Measurements from ENCODE around the gene PUM2. TPM values are rescaled to one million over a fixed set of nuclear protein-coding genes. Genes with fewer than 3 reads are reported as not detected.

PUM2 gene
- total and polyA plus RNA-seq, 2 of the 13 experiments (the other 11 are each of a cell fraction or from before 2014, with no cell fraction given) = 69.6 to 69.8 TPM

DNA sequence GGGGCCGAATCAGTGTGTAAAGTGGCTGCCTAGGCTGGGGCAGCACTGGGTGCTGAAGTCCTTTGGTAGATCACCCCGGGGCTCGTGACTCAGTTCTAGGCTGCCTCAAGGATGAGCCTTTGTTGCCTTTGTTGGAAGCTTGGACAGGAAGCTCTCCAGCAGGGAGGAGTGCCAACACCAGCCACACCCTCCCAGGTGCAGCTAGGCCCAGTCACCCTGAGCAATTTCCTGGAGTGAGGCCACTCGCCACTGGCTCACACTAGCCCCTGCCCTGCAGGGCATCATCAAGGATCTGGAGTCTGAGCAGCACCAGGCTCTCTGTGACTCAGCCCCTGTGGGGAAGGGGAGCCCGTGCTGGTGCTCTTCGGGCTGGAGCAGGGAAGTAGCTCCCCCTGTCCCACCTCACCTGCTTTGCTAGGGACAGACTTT is 119.0 kb downstream of the PUM2 start (continued):
- TF ChIP-seq, protein P1, sequence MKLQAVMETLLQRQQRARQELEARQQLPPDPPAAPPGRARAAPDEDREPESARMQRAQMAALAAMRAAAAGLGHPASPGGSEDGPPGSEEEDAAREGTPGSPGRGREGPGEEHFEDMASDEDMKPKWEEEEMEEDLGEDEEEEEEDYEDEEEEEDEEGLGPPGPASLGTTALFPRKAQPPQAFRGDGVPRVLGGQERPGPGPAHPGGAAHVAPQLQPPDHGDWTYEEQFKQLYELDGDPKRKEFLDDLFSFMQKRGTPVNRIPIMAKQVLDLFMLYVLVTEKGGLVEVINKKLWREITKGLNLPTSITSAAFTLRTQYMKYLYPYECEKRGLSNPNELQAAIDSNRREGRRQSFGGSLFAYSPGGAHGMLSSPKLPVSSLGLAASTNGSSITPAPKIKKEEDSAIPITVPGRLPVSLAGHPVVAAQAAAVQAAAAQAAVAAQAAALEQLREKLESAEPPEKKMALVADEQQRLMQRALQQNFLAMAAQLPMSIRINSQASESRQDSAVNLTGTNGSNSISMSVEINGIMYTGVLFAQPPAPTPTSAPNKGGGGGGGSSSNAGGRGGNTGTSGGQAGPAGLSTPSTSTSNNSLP (IDR thresholded peaks at IDR 0.05; ENCODE audit: low read depth, low read length) = no peak
- TF ChIP-seq ZFP62 (CRISPR knock-in tag; IDR thresholded peaks at IDR 0.05) (no peak), DR1 (CRISPR knock-in tag; IDR thresholded peaks at IDR 0.05) (no peak), SMAD1 (CRISPR knock-in tag; IDR thresholded peaks at IDR 0.05; ENCODE audit: borderline replicate concordance, low read depth) (no peak), HHEX (CRISPR knock-in tag; IDR thresholded peaks at IDR 0.05) (no peak), RXRA (CRISPR knock-in tag; IDR thresholded peaks at IDR 0.05) (no peak), ZNF292 (CRISPR knock-in tag; IDR thresholded peaks at IDR 0.05; ENCODE audit: borderline replicate concordance, low read depth) (0 out of 2 replicates have a peak, but pooled peaks have one; percentile 40), ZNF205 (CRISPR knock-in tag; IDR thresholded peaks at IDR 0.05) (no peak), ZNF546 (CRISPR knock-in tag; conservative IDR thresholded peaks at IDR 0.05) (no peak), STAG1 (CRISPR knock-in tag; IDR thresholded peaks at IDR 0.05) (peak; percentile 50), SMARCC2 (IDR thresholded peaks at IDR 0.05) (no peak), ZNF878 (CRISPR knock-in tag; IDR thresholded peaks at IDR 0.05) (no peak), ATF7-NPFF (CRISPR knock-in tag; IDR thresholded peaks at IDR 0.05; ENCODE audit: low read depth) (no peak), PCBP2 (optimal IDR thresholded peaks at IDR 0.05; ENCODE audit: low read depth, low read length, poor library complexity, severe bottlenecking) (no peak), SETDB1 (CRISPR knock-in tag; IDR thresholded peaks at IDR 0.05; ENCODE audit: borderline replicate concordance) (no peak), GABPB1 (CRISPR knock-in tag; IDR thresholded peaks at IDR 0.05) (peak; percentile 23; the same call in 1 of the 2 replicates), DNMT3B (CRISPR knock-in tag; conservative IDR thresholded peaks at IDR 0.05) (no peak), CEBPG (CRISPR knock-in tag; IDR thresholded peaks at IDR 0.05) (no peak), ESRRA (CRISPR knock-in tag; IDR thresholded peaks at IDR 0.05; ENCODE audit: low read depth) (0 out of 2 replicates have a peak, but pooled peaks have one; percentile 22), SAP130 (CRISPR knock-in tag; IDR thresholded peaks at IDR 0.05; ENCODE audit: low read depth) (peak; percentile 25; the same call in 1 of the 2 replicates)
- TF ChIP-seq, protein P2, sequence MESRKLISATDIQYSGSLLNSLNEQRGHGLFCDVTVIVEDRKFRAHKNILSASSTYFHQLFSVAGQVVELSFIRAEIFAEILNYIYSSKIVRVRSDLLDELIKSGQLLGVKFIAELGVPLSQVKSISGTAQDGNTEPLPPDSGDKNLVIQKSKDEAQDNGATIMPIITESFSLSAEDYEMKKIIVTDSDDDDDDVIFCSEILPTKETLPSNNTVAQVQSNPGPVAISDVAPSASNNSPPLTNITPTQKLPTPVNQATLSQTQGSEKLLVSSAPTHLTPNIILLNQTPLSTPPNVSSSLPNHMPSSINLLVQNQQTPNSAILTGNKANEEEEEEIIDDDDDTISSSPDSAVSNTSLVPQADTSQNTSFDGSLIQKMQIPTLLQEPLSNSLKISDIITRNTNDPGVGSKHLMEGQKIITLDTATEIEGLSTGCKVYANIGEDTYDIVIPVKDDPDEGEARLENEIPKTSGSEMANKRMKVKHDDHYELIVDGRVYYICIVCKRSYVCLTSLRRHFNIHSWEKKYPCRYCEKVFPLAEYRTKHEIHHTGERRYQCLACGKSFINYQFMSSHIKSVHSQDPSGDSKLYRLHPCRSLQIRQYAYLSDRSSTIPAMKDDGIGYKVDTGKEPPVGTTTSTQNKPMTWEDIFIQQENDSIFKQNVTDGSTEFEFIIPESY (CRISPR knock-in tag; IDR thresholded peaks at IDR 0.05) = no peak
- TF ChIP-seq, protein P3, sequence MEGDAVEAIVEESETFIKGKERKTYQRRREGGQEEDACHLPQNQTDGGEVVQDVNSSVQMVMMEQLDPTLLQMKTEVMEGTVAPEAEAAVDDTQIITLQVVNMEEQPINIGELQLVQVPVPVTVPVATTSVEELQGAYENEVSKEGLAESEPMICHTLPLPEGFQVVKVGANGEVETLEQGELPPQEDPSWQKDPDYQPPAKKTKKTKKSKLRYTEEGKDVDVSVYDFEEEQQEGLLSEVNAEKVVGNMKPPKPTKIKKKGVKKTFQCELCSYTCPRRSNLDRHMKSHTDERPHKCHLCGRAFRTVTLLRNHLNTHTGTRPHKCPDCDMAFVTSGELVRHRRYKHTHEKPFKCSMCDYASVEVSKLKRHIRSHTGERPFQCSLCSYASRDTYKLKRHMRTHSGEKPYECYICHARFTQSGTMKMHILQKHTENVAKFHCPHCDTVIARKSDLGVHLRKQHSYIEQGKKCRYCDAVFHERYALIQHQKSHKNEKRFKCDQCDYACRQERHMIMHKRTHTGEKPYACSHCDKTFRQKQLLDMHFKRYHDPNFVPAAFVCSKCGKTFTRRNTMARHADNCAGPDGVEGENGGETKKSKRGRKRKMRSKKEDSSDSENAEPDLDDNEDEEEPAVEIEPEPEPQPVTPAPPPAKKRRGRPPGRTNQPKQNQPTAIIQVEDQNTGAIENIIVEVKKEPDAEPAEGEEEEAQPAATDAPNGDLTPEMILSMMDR (CRISPR knock-in tag; IDR thresholded peaks at IDR 0.05) = peak; percentile 51
- TF ChIP-seq, protein P4, sequence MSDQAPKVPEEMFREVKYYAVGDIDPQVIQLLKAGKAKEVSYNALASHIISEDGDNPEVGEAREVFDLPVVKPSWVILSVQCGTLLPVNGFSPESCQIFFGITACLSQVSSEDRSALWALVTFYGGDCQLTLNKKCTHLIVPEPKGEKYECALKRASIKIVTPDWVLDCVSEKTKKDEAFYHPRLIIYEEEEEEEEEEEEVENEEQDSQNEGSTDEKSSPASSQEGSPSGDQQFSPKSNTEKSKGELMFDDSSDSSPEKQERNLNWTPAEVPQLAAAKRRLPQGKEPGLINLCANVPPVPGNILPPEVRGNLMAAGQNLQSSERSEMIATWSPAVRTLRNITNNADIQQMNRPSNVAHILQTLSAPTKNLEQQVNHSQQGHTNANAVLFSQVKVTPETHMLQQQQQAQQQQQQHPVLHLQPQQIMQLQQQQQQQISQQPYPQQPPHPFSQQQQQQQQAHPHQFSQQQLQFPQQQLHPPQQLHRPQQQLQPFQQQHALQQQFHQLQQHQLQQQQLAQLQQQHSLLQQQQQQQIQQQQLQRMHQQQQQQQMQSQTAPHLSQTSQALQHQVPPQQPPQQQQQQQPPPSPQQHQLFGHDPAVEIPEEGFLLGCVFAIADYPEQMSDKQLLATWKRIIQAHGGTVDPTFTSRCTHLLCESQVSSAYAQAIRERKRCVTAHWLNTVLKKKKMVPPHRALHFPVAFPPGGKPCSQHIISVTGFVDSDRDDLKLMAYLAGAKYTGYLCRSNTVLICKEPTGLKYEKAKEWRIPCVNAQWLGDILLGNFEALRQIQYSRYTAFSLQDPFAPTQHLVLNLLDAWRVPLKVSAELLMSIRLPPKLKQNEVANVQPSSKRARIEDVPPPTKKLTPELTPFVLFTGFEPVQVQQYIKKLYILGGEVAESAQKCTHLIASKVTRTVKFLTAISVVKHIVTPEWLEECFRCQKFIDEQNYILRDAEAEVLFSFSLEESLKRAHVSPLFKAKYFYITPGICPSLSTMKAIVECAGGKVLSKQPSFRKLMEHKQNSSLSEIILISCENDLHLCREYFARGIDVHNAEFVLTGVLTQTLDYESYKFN (CRISPR knock-in tag; conservative IDR thresholded peaks at IDR 0.05) = no peak
